ENCODE measurements around the gene ZNF416.
A peak's percentile ranks its signal among the peaks of the same experiment; 100 is the strongest.

ZNF416 gene

GRCh38 chr19:57558525-57558924 lies 20.2 kb downstream of the ZNF416 start:
- no peak for DNase-seq

- DNase-seq: no peak
Measured at GRCh38 chr19:57557659-57558058, 21.1 kb downstream of the ZNF416 start.

GRCh38 chr19:57552432-57552831 lies 26.3 kb downstream of the ZNF416 start:
- peak; percentile 15 for DNase-seq

- DNase-seq: no peak
Measured at GRCh38 chr19:57546513-57546912, 32.2 kb downstream of the ZNF416 start.

- no peak for DNase-seq
Measured at GRCh38 chr19:57537953-57538547, 40.7 kb downstream of the ZNF416 start.

- peak; percentile 97 for DNase-seq
Measured at GRCh38 chr19:57527136-57527881, 51.4 kb downstream of the ZNF416 start, which contains the start of gene ZNF549. Gene ZNF549, plus strand, starts transcription at chr19:57527356. Its CDS starts 218 bp downstream, at chr19:57527574.

Measured in DMS53 (cell line).